Trophoblast cell (in vitro differentiated cells and primary cell): Measurements from ENCODE around the gene ELL3. TPM values are rescaled to one million over a fixed set of nuclear protein-coding genes. Genes with fewer than 3 reads are reported as not detected.
"Not testable (repeated sequence)": the region's sequence is repeated elsewhere in the genome, so short reads cannot be mapped to it uniquely, and the experiment has no call there.

ENCODE experiments used
- DNase-seq, 2 donors: peaks; one replicate each; pipeline ENCODE4 v3.0.0-alpha.2; 2016
- H2AFZ ChIP-seq: 2 replicates; pipeline ENCODE4 v1.6.1; 2013; ENCODE audit warnings: low read length, moderate library complexity, mild to moderate bottlenecking; ENCODE audit not compliant: insufficient read depth, poor library complexity
- H2AK5ac ChIP-seq: 2 replicates; pipeline ENCODE4 v1.6.1; 2013; ENCODE audit warnings: mild to moderate bottlenecking, low read length
- H2BK120ac ChIP-seq: 2 replicates; pipeline ENCODE4 v1.6.1; 2013; ENCODE audit warnings: low read length, mild to moderate bottlenecking, moderate library complexity; ENCODE audit not compliant: insufficient read depth, poor library complexity
- H2BK12ac ChIP-seq: 2 replicates; pipeline ENCODE4 v1.6.1; 2013; ENCODE audit warnings: mild to moderate bottlenecking, low read length, moderate library complexity
- H2BK5ac ChIP-seq: 2 replicates; pipeline ENCODE4 v1.6.1; 2013; ENCODE audit warnings: low read length, low read depth, moderate library complexity, mild to moderate bottlenecking; ENCODE audit not compliant: poor library complexity
- H3K14ac ChIP-seq: 2 replicates; pipeline ENCODE4 v1.6.1; 2013; ENCODE audit warnings: mild to moderate bottlenecking, low read length
- H3K18ac ChIP-seq: 2 replicates; pipeline ENCODE4 v1.6.1; 2013; ENCODE audit warnings: mild to moderate bottlenecking, low read length
- H3K23ac ChIP-seq: 2 replicates; pipeline ENCODE4 v1.6.1; 2013; ENCODE audit warnings: low read length
- H3K27ac ChIP-seq: 2 replicates; pipeline ENCODE4 v1.5.1; 2013; ENCODE audit warnings: low read depth, mild to moderate bottlenecking, inconsistent platforms, low read length, moderate library complexity
- H3K27me3 ChIP-seq: 2 replicates; pipeline ENCODE4 v1.6.1; 2013; ENCODE audit warnings: inconsistent platforms, mild to moderate bottlenecking, low read length, moderate library complexity; ENCODE audit not compliant: insufficient read depth
- H3K36me3 ChIP-seq, 2 experiments: 1 replicate in 1 of 2; 2 replicates in 1 of 2; pipeline ENCODE4 v1.6.1; 2013; ENCODE audit warnings: low read length in 2 of 2, mild to moderate bottlenecking in 2 of 2, moderate library complexity in 1 of 2; ENCODE audit not compliant: insufficient read depth in 2 of 2, control insufficient read depth in 1 of 2
- H3K4ac ChIP-seq: 2 replicates; pipeline ENCODE4 v1.6.1; 2013; ENCODE audit warnings: low read depth, mild to moderate bottlenecking, low read length, moderate library complexity
- H3K4me1 ChIP-seq, 2 experiments: 1 replicate in 1 of 2; 2 replicates in 1 of 2; pipeline ENCODE4 v1.6.1; 2013; ENCODE audit warnings: low read length in 2 of 2, mild to moderate bottlenecking in 2 of 2, moderate library complexity in 1 of 2; ENCODE audit not compliant: insufficient read depth in 2 of 2, control insufficient read depth in 1 of 2
- H3K4me2 ChIP-seq: 2 replicates; pipeline ENCODE4 v1.6.1; 2013; ENCODE audit warnings: inconsistent platforms, mild to moderate bottlenecking, low read length, moderate library complexity
- H3K4me3 ChIP-seq: 2 replicates; pipeline ENCODE4 v1.5.1; 2013; ENCODE audit warnings: mild to moderate bottlenecking, low read depth, low read length, inconsistent platforms
- H3K79me1 ChIP-seq: one replicate; pipeline ENCODE4 v1.6.1; 2013; ENCODE audit warnings: low read length
- H3K79me2 ChIP-seq: 2 replicates; pipeline ENCODE4 v1.6.1; 2013; ENCODE audit warnings: low read length, mild to moderate bottlenecking; ENCODE audit not compliant: control insufficient read depth, insufficient read depth, poor library complexity
- H3K9ac ChIP-seq: 2 replicates; pipeline ENCODE4 v1.6.1; 2013; ENCODE audit warnings: mild to moderate bottlenecking, low read length
- H3K9me3 ChIP-seq: 2 replicates; pipeline ENCODE4 v1.6.1; 2013; ENCODE audit warnings: low read depth, mild to moderate bottlenecking, control low read depth, inconsistent platforms, low read length; ENCODE audit not compliant: insufficient read depth
- H4K12ac ChIP-seq: 2 replicates; pipeline ENCODE4 v1.6.1; 2013; ENCODE audit warnings: low read depth, mild to moderate bottlenecking, low read length, moderate library complexity
- H4K8ac ChIP-seq: 2 replicates; pipeline ENCODE4 v1.6.1; 2013; ENCODE audit warnings: low read depth, mild to moderate bottlenecking, low read length, moderate library complexity
- H4K91ac ChIP-seq: one replicate; pipeline ENCODE4 v1.6.1; 2013; ENCODE audit warnings: low read depth, mild to moderate bottlenecking, low read length, moderate library complexity
- WGBS: extraction: QIAGEN DNeasy Blood & Tissue Kit; methylation state at CpG from one replicate; pipeline ENCODE4 v1.1.7; 2013; ENCODE audit warnings: missing lambda C conversion rate; ENCODE audit not compliant: insufficient read length, insufficient coverage; ENCODE audit errors: extremely low coverage; 5-methylcytosine and 5-hydroxymethylcytosine counted together
- polyA plus RNA-seq: library from polyadenylated mRNA; stranded (reverse); fragments of 200-250 nt; gene quantifications from 2 replicates; pipeline ENCODE4 v1.2.3, GENCODE V29; 2013

ELL3 gene
- 1.5 and 1.7 TPM in 2 replicates for polyA plus RNA-seq

- Histone ChIP-seq H3K27me3 (no peaks in the 10 kb centered on the region), H3K4me2 (peak within 1 kb of the TSS; percentile 73), H3K27ac (no peak within 1 kb of the TSS), H2BK5ac (no peak within 1 kb of the TSS), H4K8ac (peak within 1 kb of the TSS; percentile 70), H3K14ac (peak within 1 kb of the TSS; percentile 29), H2BK12ac (no peak within 1 kb of the TSS), H3K36me3 (peaks cover 6 to 17% of the 10 kb centered on the region in 2 experiments), H3K4ac (no peak within 1 kb of the TSS), H4K91ac (no peak within 1 kb of the TSS), H3K23ac (no peak within 1 kb of the TSS), H4K12ac (no peak within 1 kb of the TSS), H3K4me3 (peak within 1 kb of the TSS; percentile 61), H2AK5ac (no peak within 1 kb of the TSS), H2BK120ac (no peak within 1 kb of the TSS), H3K4me1 (peaks cover 3 to 12% of the 10 kb centered on the region in 2 experiments), H3K9me3 (no peaks in the 10 kb centered on the region), H3K9ac (no peak within 1 kb of the TSS), H2AFZ (peak within 1 kb of the TSS; percentile 95), H3K18ac (no peak within 1 kb of the TSS), H3K79me1 (peaks cover 2% of the 10 kb centered on the region), H3K79me2 (no peaks in the 10 kb centered on the region)
- DNase-seq, result peak; percentile 79
- no CpG with 5 or more reads among the region's 41 CpGs for WGBS
Observed at GRCh38 chr15:43776718-43777266, at the start of gene ELL3. TSS of gene ELL3 (minus strand) at chr15:43776966. CDS start at chr15:43776901, 65 bp downstream.

- Histone ChIP-seq H3K27ac (no peak overlapping the region), H3K4me3 (no peak overlapping the region), H3K23ac (no peak overlapping the region), H3K18ac (no peak overlapping the region), H3K27me3 (no peaks in the 10 kb centered on the region), H3K9ac (no peak overlapping the region), H3K14ac (no peak overlapping the region), H3K4me2 (peak overlapping the region; percentile 74), H3K79me2 (peaks cover 5% of the 10 kb centered on the region), H3K4ac (no peak overlapping the region), H2BK12ac (no peak overlapping the region), H3K79me1 (peaks cover 9% of the 10 kb centered on the region), H3K36me3 (peaks cover 3 to 4% of the 10 kb centered on the region in 2 experiments), H2BK5ac (no peak overlapping the region), H3K4me1 (peaks cover 5 to 9% of the 10 kb centered on the region in 2 experiments), H3K9me3 (no peaks in the 10 kb centered on the region), H4K12ac (peak overlapping the region; percentile 75), H4K8ac (peak overlapping the region; percentile 59), H4K91ac (peak overlapping the region; percentile 5), H2AK5ac (no peak overlapping the region), H2BK120ac (no peak overlapping the region), H2AFZ (no peak overlapping the region)
- no peak for DNase-seq
- WGBS, result no CpG with 5 or more reads among the region's 11 CpGs
Observed at GRCh38 chr15:43826029-43826507, 49.3 kb upstream of the ELL3 start.

DNA sequence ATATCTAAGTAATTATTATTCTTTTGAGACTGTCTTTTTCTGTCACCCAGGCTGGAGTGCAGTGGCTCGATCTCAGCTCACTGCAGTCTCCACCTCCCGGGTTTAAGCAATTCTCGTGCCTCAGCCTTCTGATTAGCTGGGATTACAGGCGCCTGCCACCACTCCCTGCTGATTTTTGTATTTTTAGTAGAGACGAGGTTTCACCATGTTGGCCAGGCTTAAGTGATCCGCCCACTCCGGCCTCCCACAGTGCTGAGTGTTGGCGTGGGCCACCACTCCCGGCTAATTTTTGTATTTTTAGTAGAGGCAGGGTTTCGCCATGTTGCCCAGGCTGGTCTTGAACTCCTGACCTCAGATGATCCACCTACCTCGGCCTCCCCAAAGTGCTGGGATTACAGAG, 48.5 kb upstream of the ELL3 start:
- H3K14ac ChIP-seq, H4K91ac ChIP-seq, H3K18ac ChIP-seq, H3K79me2 ChIP-seq, DNase-seq, H3K27me3 ChIP-seq, H3K27ac ChIP-seq, H3K79me1 ChIP-seq, H3K4me3 ChIP-seq, H3K4me1 ChIP-seq, H3K9ac ChIP-seq, H2AFZ ChIP-seq, H3K4me2 ChIP-seq, H2AK5ac ChIP-seq, H3K23ac ChIP-seq, H2BK120ac ChIP-seq, H4K12ac ChIP-seq, H2BK5ac ChIP-seq, H3K4ac ChIP-seq, H3K36me3 ChIP-seq, H3K9me3 ChIP-seq: not testable (repeated sequence)
- peak overlapping the region; percentile 60 for H4K8ac ChIP-seq
- WGBS, result no CpG with 5 or more reads among the region's 11 CpGs
- H2BK12ac ChIP-seq, result peak overlapping the region; percentile 49

DNA sequence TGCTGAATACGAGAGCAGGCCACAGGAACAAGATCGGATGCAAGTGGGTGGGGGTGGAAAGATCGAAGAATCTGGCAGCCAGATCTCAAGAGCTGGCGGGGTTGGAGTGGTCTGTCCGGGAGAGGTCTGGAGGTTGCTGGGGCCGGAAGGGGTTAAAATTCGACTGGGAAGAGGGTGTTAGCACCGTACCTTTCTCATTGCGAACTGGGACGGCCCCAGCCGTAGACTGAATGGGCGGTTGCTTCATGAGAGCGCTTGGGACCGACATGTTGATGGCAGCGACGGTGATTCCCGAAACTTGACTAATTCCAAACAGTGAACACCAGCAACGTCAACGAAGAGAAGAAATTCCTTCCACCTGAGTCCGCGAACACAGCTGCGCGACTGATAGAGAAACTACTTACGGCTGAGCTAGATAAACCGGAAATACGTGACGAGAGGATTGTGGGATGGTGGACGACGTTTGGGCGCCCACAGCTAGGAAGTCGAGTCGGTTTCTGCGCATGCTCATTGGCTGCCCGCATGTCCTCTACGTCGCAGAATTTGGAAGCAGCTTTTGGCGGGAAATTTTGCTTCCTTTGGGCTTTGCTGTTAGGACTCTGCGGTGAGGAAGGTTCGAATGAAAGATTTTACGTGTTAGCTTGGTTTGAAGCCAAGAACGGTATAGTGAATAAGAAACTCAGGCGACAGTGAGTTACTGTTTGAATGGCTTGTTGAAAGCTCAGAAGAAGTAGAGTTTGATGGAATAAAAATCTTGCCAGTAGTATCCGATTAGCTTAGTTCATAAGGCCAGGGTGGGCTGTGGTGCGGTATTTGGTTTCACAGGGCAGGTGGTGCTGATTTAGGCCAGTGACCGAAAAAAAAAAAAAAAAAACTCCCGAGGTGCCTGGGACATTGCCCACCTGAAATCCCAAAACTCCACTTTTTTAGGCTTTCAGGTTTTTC, 47.8 kb upstream of the ELL3 start, which contains the start of gene MFAP1:
MFAP1 (minus strand) TSS at position 389 of the 945 bp plus-strand sequence; CDS start at position 268, 121 bp downstream.
- Histone ChIP-seq H3K4ac (peak within 1 kb of the TSS; percentile 71), H2BK5ac (no peak within 1 kb of the TSS), H3K23ac (no peak within 1 kb of the TSS), H3K9me3 (no peaks in the 10 kb centered on the region), H3K79me1 (peaks cover 9% of the 10 kb centered on the region), H2AK5ac (no peak within 1 kb of the TSS), H3K27me3 (no peaks in the 10 kb centered on the region), H4K12ac (peak within 1 kb of the TSS; percentile 79), H3K14ac (peak within 1 kb of the TSS; percentile 74), H3K9ac (peak within 1 kb of the TSS; percentile 96), H2BK12ac (peak within 1 kb of the TSS; percentile 49), H3K4me2 (peak within 1 kb of the TSS; percentile 67), H4K8ac (peak within 1 kb of the TSS; percentile 88), H3K79me2 (peaks cover 7% of the 10 kb centered on the region), H2AFZ (peak within 1 kb of the TSS; percentile 89), H3K27ac (peak within 1 kb of the TSS; percentile 87), H3K4me3 (peak within 1 kb of the TSS; percentile 92), H2BK120ac (peak within 1 kb of the TSS; percentile 35), H4K91ac (peak within 1 kb of the TSS; percentile 65), H3K4me1 (peaks cover 5 to 9% of the 10 kb centered on the region in 2 experiments), H3K36me3 (peaks cover 1 to 6% of the 10 kb centered on the region in 2 experiments), H3K18ac (peak within 1 kb of the TSS; percentile 48)
- peak; percentile 99 to 100 for DNase-seq
- no CpG with 5 or more reads among the region's 46 CpGs for WGBS
